ENCODE measurements around the gene MORC4.

- TF ChIP-seq CTCF (IDR thresholded peaks at IDR 0.05; ENCODE audit: insufficient read depth, low read depth, low read length) (no peak), EZH2 (IDR thresholded peaks at IDR 0.05; ENCODE audit: insufficient read depth, low read length) (no peak)
Observed at GRCh38 chrX:106997611-106998010, 2.4 kb downstream of the MORC4 start.
